GM21423 (cell line): ENCODE measurements around the gene COA6.
A peak's percentile ranks its signal among the peaks of the same experiment; 100 is the strongest.
"Not testable (repeated sequence)": the region's sequence is repeated elsewhere in the genome, so short reads cannot be mapped to it uniquely, and the experiment has no call there.

Source experiments
- ATAC-seq: cut with Tn5 transposase; IDR thresholded peaks from one replicate; pipeline ENCODE4 v1.9.1; 2021; ENCODE audit warnings: mild to moderate bottlenecking, moderate library complexity; ENCODE audit not compliant: unreplicated experiment

The COA6 gene

GRCh38 chr1:234373064-234373958, at the start of gene COA6:
Gene COA6 (plus strand): TSS chr1:234373456. CDS start chr1:234373467, 11 bp downstream.
- ATAC-seq: peak; percentile 89

- ATAC-seq: no peak
These were observed 48.4 kb upstream of the COA6 start for GRCh38 chr1:234324821-234325220.

GRCh38 chr1:234325878-234326496, 47.3 kb upstream of the COA6 start:
- ATAC-seq: peak; percentile 30

GRCh38 chr1:234326497-234327366, 46.5 kb upstream of the COA6 start:
- peak; percentile 82 for ATAC-seq

GRCh38 chr1:234327577-234328164, 45.6 kb upstream of the COA6 start:
- no peak for ATAC-seq

- ATAC-seq: no peak
These were observed 42.4 kb upstream of the COA6 start for GRCh38 chr1:234330843-234331215.

- ATAC-seq: no peak
These were observed 41.7 kb upstream of the COA6 start for GRCh38 chr1:234331507-234331906.

- no peak for ATAC-seq
These were observed 36.9 kb upstream of the COA6 start for GRCh38 chr1:234336359-234336758.

GRCh38 chr1:234337233-234337632, 36.0 kb upstream of the COA6 start:
- no peak for ATAC-seq

- ATAC-seq: no peak
These were observed 32.7 kb upstream of the COA6 start for GRCh38 chr1:234340528-234340927.

- ATAC-seq: no peak
These were observed 30.5 kb upstream of the COA6 start for GRCh38 chr1:234342774-234343173.

GRCh38 chr1:234345237-234345636, 28.0 kb upstream of the COA6 start:
- no peak for ATAC-seq

GRCh38 chr1:234348964-234349363, 24.3 kb upstream of the COA6 start:
- ATAC-seq: no peak

- ATAC-seq: no peak
These were observed 17.3 kb upstream of the COA6 start for GRCh38 chr1:234355782-234356510.

- ATAC-seq: not testable (repeated sequence)
These were observed 16.5 kb upstream of the COA6 start for GRCh38 chr1:234356615-234357269.

GRCh38 chr1:234357831-234358230, 15.4 kb upstream of the COA6 start:
- no peak for ATAC-seq

- no peak for ATAC-seq
These were observed 12.1 kb upstream of the COA6 start for GRCh38 chr1:234361102-234361603.

GRCh38 chr1:234362558-234362957, 10.7 kb upstream of the COA6 start:
- no peak for ATAC-seq

- ATAC-seq: no peak
These were observed 4.8 kb upstream of the COA6 start for GRCh38 chr1:234368320-234369032.
